ENCODE measurements around the gene AMFR. TPM values are rescaled to one million over a fixed set of nuclear protein-coding genes. Genes with fewer than 3 reads are reported as not detected.

The AMFR gene
- total RNA-seq, 1 experiment from 2014 or later: 89.4 TPM

- DNase-seq: no peak
- intact Hi-C loops (cut with micrococcal nuclease; ENCODE audit: unreplicated experiment): no loop called here
- Histone ChIP-seq H3K9me3 (ENCODE audit: insufficient read depth, low read depth) (no peaks in the 10 kb centered on the region), H3K27ac (peak overlapping the region; percentile 71), H3K4me3 (no peak overlapping the region), H3K27me3 (ENCODE audit: insufficient read depth, low read depth) (no peaks in the 10 kb centered on the region), H3F3A (ENCODE audit: insufficient read depth, low read depth) (peaks cover 32% of the 10 kb centered on the region), H3K9me2 (ENCODE audit: insufficient read depth) (no peaks in the 10 kb centered on the region), H3K79me2 (ENCODE audit: low read depth) (peaks cover 85% of the 10 kb centered on the region), H3K36me3 (ENCODE audit: low read depth) (no peaks in the 10 kb centered on the region), H4K20me1 (ENCODE audit: insufficient read depth) (no peaks in the 10 kb centered on the region), H3K4me1 (replicated peaks; ENCODE audit: insufficient read depth) (peaks cover 62% of the 10 kb centered on the region), H3K4me2 (peak overlapping the region; percentile 94), H2AFZ (no peak overlapping the region)
- CTCF ChIA-PET: no interaction called here
- TF ChIP-seq, protein P1, sequence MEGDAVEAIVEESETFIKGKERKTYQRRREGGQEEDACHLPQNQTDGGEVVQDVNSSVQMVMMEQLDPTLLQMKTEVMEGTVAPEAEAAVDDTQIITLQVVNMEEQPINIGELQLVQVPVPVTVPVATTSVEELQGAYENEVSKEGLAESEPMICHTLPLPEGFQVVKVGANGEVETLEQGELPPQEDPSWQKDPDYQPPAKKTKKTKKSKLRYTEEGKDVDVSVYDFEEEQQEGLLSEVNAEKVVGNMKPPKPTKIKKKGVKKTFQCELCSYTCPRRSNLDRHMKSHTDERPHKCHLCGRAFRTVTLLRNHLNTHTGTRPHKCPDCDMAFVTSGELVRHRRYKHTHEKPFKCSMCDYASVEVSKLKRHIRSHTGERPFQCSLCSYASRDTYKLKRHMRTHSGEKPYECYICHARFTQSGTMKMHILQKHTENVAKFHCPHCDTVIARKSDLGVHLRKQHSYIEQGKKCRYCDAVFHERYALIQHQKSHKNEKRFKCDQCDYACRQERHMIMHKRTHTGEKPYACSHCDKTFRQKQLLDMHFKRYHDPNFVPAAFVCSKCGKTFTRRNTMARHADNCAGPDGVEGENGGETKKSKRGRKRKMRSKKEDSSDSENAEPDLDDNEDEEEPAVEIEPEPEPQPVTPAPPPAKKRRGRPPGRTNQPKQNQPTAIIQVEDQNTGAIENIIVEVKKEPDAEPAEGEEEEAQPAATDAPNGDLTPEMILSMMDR (conservative IDR thresholded peaks at IDR 0.05): no peak
- no peak for TF ChIP-seq EZH2 (IDR thresholded peaks at IDR 0.05; ENCODE audit: low read depth)
- no TSS peak for BruUV-seq (replicated peaks)
- POLR2A ChIA-PET (ENCODE audit: unreplicated experiment): no interaction called here
These were observed 4.0 kb downstream of the AMFR start for GRCh38 chr16:56421313-56421712.

DNA sequence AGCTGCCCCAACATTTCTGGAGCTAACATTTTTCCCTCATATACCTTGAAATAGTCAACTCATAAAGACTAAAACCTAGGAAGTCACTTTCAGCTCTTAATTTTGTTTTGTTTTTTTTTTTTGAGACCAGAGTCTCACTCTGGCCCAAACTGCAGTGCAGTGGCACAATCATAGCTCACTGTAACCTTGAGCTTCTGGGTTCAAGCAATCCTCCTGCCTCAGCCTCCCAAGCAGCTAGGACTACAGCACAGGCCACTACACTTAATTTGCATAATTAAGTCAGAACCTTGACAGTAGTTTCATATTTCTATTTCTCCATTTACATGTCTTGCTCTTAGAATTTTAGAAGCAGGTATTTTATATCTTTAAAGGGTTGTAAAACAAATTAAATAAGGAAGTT, 4.7 kb downstream of the AMFR start:
- H3K9me2 ChIP-seq (ENCODE audit: insufficient read depth): no peaks in the 10 kb centered on the region
- intact Hi-C loops (cut with micrococcal nuclease; ENCODE audit: unreplicated experiment): no loop called here
- TF ChIP-seq, protein P1 (conservative IDR thresholded peaks at IDR 0.05): no peak
- TF ChIP-seq EZH2 (IDR thresholded peaks at IDR 0.05; ENCODE audit: low read depth): no peak
- no peaks in the 10 kb centered on the region for H3K27me3 ChIP-seq (ENCODE audit: insufficient read depth, low read depth)
- no peaks in the 10 kb centered on the region for H4K20me1 ChIP-seq (ENCODE audit: insufficient read depth)
- CTCF ChIA-PET: no interaction called here
- peaks cover 55% of the 10 kb centered on the region for H3K4me1 ChIP-seq (replicated peaks; ENCODE audit: insufficient read depth)
- no peak for DNase-seq
- POLR2A ChIA-PET (ENCODE audit: unreplicated experiment): interaction anchor here (0.6 kb wide), 1 partner anchor 18 kb away, joined by 3 read pairs; no protein-coding TSS in a partner anchor
- no peak overlapping the region for H3K4me2 ChIP-seq
- peaks cover 91% of the 10 kb centered on the region for H3K79me2 ChIP-seq (ENCODE audit: low read depth)
- H3F3A ChIP-seq (ENCODE audit: insufficient read depth, low read depth): peaks cover 29% of the 10 kb centered on the region
- no peak overlapping the region for H3K4me3 ChIP-seq
- no peaks in the 10 kb centered on the region for H3K9me3 ChIP-seq (ENCODE audit: insufficient read depth, low read depth)
- H2AFZ ChIP-seq: no peak overlapping the region
- no TSS peak for BruUV-seq (replicated peaks)
- no peaks in the 10 kb centered on the region for H3K36me3 ChIP-seq (ENCODE audit: low read depth)
- peak overlapping the region; percentile 71; the same call in 1 of the 2 replicates for H3K27ac ChIP-seq

GRCh38 chr16:56419740-56420548, 5.4 kb downstream of the AMFR start:
- H3K9me2 ChIP-seq (ENCODE audit: insufficient read depth): no peaks in the 10 kb centered on the region
- no TSS peak for BruUV-seq (replicated peaks)
- peaks cover 98% of the 10 kb centered on the region for H3K79me2 ChIP-seq (ENCODE audit: low read depth)
- H3K36me3 ChIP-seq (ENCODE audit: low read depth): no peaks in the 10 kb centered on the region
- ChIA-PET POLR2A (ENCODE audit: unreplicated experiment) (interaction anchor here (0.6 kb wide), 1 partner anchor 19 kb away, joined by 3 read pairs; no protein-coding TSS in a partner anchor), CTCF (no interaction called here)
- H4K20me1 ChIP-seq (ENCODE audit: insufficient read depth): no peaks in the 10 kb centered on the region
- peaks cover 55% of the 10 kb centered on the region for H3K4me1 ChIP-seq (replicated peaks; ENCODE audit: insufficient read depth)
- peak overlapping the region; percentile 26 for H3K4me2 ChIP-seq
- H3K4me3 ChIP-seq: no peak overlapping the region
- intact Hi-C loops (cut with micrococcal nuclease; ENCODE audit: unreplicated experiment): no loop called here
- no peaks in the 10 kb centered on the region for H3K9me3 ChIP-seq (ENCODE audit: insufficient read depth, low read depth)
- no peak overlapping the region for H2AFZ ChIP-seq
- TF ChIP-seq, protein P1 (conservative IDR thresholded peaks at IDR 0.05): no peak
- no peak for TF ChIP-seq EZH2 (IDR thresholded peaks at IDR 0.05; ENCODE audit: low read depth)
- peak overlapping the region; percentile 71 for H3K27ac ChIP-seq
- H3K27me3 ChIP-seq (ENCODE audit: insufficient read depth, low read depth): no peaks in the 10 kb centered on the region
- no peak for DNase-seq
- H3F3A ChIP-seq (ENCODE audit: insufficient read depth, low read depth): peaks cover 35% of the 10 kb centered on the region
